ENCODE measurements around the gene SHROOM3. TPM values are rescaled to one million over a fixed set of nuclear protein-coding genes. Genes with fewer than 3 reads are reported as not detected.

SHROOM3 gene
- total RNA-seq, 1 donor from 2014 or later, result 42.7 TPM

GRCh38 chr4:76691807-76692582 lies 257.0 kb downstream of the SHROOM3 start:
- Mint-ChIP-seq H3K27me3 (ENCODE audit: low read depth) (no peaks in the 10 kb centered on the region), H3K36me3 (ENCODE audit: low read depth) (no peaks in the 10 kb centered on the region), H3K4me1 (ENCODE audit: low read depth) (peaks cover 55% of the 10 kb centered on the region), H3K4me3 (ENCODE audit: unreplicated experiment) (no peak overlapping the region), H3K9me3 (ENCODE audit: low read depth) (no peaks in the 10 kb centered on the region), H3K27ac (ENCODE audit: unreplicated experiment) (peak overlapping the region; percentile 46)
- no peak for TF ChIP-seq CTCF (IDR thresholded peaks at IDR 0.05)
- no peak for DNase-seq (ENCODE audit: low spot score)

GRCh38 chr4:76692761-76693160 lies 257.7 kb downstream of the SHROOM3 start:
- H3K27me3 Mint-ChIP-seq (ENCODE audit: low read depth), result no peaks in the 10 kb centered on the region
- no peak for DNase-seq (ENCODE audit: low spot score)
- no peak overlapping the region for H3K27ac Mint-ChIP-seq (ENCODE audit: unreplicated experiment)
- H3K36me3 Mint-ChIP-seq (ENCODE audit: low read depth), result no peaks in the 10 kb centered on the region
- H3K9me3 Mint-ChIP-seq (ENCODE audit: low read depth), result no peaks in the 10 kb centered on the region
- no peak overlapping the region for H3K4me3 Mint-ChIP-seq (ENCODE audit: unreplicated experiment)
- peaks cover 63% of the 10 kb centered on the region for H3K4me1 Mint-ChIP-seq (ENCODE audit: low read depth)
- TF ChIP-seq CTCF (IDR thresholded peaks at IDR 0.05), result no peak

GRCh38 chr4:76694056-76694455 lies 259.0 kb downstream of the SHROOM3 start:
- no peak for DNase-seq (ENCODE audit: low spot score)
- Mint-ChIP-seq H3K9me3 (ENCODE audit: low read depth) (no peaks in the 10 kb centered on the region), H3K4me3 (ENCODE audit: unreplicated experiment) (no peak overlapping the region), H3K27ac (ENCODE audit: unreplicated experiment) (peak overlapping the region; percentile 13), H3K4me1 (ENCODE audit: low read depth) (peaks cover 56% of the 10 kb centered on the region), H3K36me3 (ENCODE audit: low read depth) (peaks cover 2% of the 10 kb centered on the region), H3K27me3 (ENCODE audit: low read depth) (no peaks in the 10 kb centered on the region)
- TF ChIP-seq CTCF (IDR thresholded peaks at IDR 0.05), result no peak

- H3K27ac Mint-ChIP-seq (ENCODE audit: unreplicated experiment), result no peak overlapping the region
- DNase-seq (ENCODE audit: low spot score), result no peak
- no peaks in the 10 kb centered on the region for H3K27me3 Mint-ChIP-seq (ENCODE audit: low read depth)
- no peak overlapping the region for H3K4me3 Mint-ChIP-seq (ENCODE audit: unreplicated experiment)
- peaks cover 2% of the 10 kb centered on the region for H3K36me3 Mint-ChIP-seq (ENCODE audit: low read depth)
- TF ChIP-seq CTCF (IDR thresholded peaks at IDR 0.05), result no peak
- no peaks in the 10 kb centered on the region for H3K9me3 Mint-ChIP-seq (ENCODE audit: low read depth)
- H3K4me1 Mint-ChIP-seq (ENCODE audit: low read depth), result peaks cover 41% of the 10 kb centered on the region
Observed at GRCh38 chr4:76696109-76696508, 261.1 kb downstream of the SHROOM3 start.

GRCh38 chr4:76697129-76697803 lies 262.2 kb downstream of the SHROOM3 start:
- DNase-seq (ENCODE audit: low spot score), result no peak
- H3K4me3 Mint-ChIP-seq (ENCODE audit: unreplicated experiment), result no peak overlapping the region
- H3K4me1 Mint-ChIP-seq (ENCODE audit: low read depth), result peaks cover 30% of the 10 kb centered on the region
- no peak overlapping the region for H3K27ac Mint-ChIP-seq (ENCODE audit: unreplicated experiment)
- peaks cover 2% of the 10 kb centered on the region for H3K36me3 Mint-ChIP-seq (ENCODE audit: low read depth)
- no peaks in the 10 kb centered on the region for H3K9me3 Mint-ChIP-seq (ENCODE audit: low read depth)
- no peaks in the 10 kb centered on the region for H3K27me3 Mint-ChIP-seq (ENCODE audit: low read depth)
- no peak for TF ChIP-seq CTCF (IDR thresholded peaks at IDR 0.05)

Data from chondrocyte (in vitro differentiated cells).